ENCODE measurements around the gene MLPH.

DNA sequence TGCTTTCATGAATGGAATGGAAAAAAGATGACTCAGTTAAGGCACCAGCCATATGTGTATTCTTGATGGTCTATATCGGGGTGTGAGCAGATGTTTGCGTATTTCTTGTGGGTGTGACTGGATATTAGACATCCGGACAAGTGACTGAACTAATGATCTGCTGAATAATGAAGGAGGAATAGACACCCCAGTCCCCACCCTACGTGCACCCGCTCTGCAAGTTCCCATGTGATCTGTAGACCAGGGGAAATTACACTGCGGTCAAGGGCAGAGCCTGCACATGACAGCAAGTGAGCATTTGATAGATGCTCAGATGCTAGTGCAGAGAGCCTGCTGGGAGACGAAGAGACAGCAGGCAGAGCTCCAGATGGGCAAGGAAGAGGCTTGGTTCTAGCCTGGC is 66.9 kb downstream of the MLPH start:
- TF ChIP-seq, protein P1, sequence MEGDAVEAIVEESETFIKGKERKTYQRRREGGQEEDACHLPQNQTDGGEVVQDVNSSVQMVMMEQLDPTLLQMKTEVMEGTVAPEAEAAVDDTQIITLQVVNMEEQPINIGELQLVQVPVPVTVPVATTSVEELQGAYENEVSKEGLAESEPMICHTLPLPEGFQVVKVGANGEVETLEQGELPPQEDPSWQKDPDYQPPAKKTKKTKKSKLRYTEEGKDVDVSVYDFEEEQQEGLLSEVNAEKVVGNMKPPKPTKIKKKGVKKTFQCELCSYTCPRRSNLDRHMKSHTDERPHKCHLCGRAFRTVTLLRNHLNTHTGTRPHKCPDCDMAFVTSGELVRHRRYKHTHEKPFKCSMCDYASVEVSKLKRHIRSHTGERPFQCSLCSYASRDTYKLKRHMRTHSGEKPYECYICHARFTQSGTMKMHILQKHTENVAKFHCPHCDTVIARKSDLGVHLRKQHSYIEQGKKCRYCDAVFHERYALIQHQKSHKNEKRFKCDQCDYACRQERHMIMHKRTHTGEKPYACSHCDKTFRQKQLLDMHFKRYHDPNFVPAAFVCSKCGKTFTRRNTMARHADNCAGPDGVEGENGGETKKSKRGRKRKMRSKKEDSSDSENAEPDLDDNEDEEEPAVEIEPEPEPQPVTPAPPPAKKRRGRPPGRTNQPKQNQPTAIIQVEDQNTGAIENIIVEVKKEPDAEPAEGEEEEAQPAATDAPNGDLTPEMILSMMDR (conservative IDR thresholded peaks at IDR 0.05): no peak
- TF ChIP-seq ZFX (IDR thresholded peaks at IDR 0.05): no peak

Measured in C4-2B (cell line).